ENCODE data around the gene PFKL.

DNA sequence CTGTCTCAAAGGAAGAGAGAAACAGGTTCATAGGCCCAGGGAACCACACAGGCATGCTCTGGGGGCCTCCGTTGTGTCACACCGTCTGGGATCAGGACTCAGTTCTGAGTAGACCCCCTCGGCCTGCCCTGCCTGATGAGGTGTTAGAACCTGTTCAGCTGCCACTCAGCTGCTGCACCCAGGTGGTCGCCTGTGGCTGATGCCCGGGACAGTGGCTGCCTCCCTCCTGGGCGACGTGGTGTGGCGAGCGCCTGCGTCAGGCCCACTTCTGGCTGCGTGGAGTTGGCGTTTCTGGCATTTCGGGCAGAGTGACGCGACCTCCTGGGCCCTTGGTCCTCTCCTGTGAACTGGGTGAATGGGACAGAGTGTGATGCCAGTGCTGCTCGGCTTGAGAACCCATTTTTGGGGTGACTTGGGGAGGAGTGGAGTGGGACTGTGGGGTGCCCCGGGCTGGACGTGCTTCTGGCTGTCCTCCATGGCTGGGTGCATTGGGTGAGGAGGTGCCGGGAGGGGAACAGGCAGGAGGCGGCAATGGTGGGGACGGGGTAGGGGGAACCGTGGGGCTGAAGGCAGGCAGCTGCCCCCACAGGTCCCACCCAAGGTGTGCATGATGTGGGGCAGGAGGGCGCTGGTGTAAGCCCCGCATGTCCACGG lies 28.5 kb downstream of the PFKL start:
- TF ChIP-seq POLR2A (IDR thresholded peaks at IDR 0.05; ENCODE audit: low read depth, low read length) (no peak), TAF1 (IDR thresholded peaks at IDR 0.05; ENCODE audit: low read depth, low read length) (no peak)

All from GM12891 (cell line).